Activated CD4-positive, alpha-beta T cell treated with anti-CD3 and anti-CD28 coated beads, Interleukin-10, Interleukin-2, amounts not matched to agents 100 ng/mL and 50 ng/mL, durations not matched to agents 16 hours and 8 hours (primary cell): ENCODE data around the gene CHST3.
A peak's percentile ranks its signal among the peaks of the same experiment; 100 is the strongest.
"Not testable (repeated sequence)": the region's sequence is repeated elsewhere in the genome, so short reads cannot be mapped to it uniquely, and the experiment has no call there.

ENCODE experiments used
- DNase-seq: peaks from one replicate; pipeline ENCODE4 v3.0.0-alpha.2; 2020

Gene CHST3

DNA sequence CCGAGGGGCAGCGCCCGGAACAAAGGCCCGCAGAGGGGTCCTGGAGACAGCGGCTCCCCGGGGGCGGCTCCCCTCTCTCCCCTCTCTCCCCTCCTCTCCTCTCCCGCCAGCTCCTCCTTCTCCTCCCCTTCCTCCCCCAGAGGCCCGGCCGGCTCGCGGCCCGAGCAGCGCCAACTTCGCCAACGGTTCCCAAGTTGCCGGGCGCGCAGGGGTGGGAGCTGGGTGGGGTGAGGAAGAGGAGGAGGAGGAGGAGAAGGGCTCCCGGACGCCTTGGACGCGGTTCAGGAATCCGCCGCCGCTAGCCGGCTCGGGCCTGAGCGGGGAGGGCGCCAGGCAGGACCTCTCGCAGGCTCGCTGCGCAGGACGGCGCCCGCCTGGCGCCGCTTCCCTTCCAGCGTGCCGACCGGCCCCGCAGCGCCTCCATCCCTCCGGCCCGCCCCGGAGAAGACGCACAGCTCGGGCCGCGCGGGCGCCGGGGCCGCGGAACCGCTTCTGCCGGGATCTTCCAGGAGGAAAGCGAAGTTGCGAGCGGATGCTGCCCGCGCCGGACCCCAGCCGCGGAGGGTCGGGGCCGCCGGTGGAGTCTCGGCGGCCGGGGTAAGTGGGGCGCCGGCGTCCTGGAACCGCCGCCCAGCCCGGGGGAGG, at the start of gene CHST3:
Gene CHST3 (plus strand): TSS at position 298 of the 645 bp plus-strand sequence. CDS start 41,448 bp downstream, outside the sequence.
- DNase-seq: no peak

- DNase-seq: no peak
Measured at GRCh38 chr10:71916827-71917226, 47.4 kb upstream of the CHST3 start.

DNA sequence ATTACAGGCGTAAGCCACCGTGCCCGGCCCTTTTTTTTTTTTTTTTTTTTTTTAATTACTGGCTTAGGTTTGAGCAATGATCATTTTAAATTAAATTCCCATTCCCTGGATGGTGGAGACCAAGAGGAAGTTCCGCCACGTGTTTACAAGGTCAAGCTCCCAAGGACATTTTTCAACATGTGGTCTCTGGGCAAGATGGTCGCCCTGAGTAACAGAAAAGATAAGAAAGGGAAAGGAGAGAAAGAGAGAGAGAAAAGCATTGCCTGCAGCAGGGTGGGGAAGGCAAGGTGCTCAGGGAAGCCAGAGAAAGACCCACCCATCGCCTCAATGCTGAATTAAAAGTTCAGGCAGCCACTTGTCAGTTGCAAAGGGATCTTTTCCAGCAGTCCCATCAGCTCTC, 45.2 kb upstream of the CHST3 start:
- no peak for DNase-seq

DNA sequence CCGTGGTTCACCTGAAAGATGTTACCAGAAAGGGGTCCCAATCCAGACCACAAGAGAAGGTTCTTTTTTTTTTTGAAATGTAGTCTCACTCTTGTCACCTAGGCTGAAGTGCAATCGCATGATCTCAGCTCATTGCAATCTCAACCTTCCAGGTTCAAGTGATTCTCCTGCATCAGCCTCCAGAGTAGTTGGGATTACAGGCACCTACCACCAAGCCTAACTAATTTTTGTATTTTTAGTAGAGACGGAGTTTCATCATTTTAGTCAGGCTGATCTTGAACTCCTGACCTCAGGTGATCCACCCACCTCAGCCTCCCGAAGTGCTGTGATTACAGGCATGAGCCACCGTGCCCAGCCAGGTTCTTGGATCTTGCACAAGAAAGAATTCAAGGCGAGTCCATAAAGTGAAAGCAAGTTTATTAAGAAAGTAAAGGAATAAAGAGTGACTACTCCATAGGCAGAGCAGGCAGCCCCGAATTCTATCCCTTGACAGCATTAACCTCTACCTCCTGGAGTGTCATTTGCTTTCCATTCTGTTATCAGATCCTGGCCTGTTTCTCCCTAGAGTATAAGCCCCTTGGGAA, 44.1 kb upstream of the CHST3 start:
- DNase-seq: not testable (repeated sequence)

- no peak for DNase-seq
Measured at GRCh38 chr10:71920540-71921323, 43.5 kb upstream of the CHST3 start.

- DNase-seq: no peak
Measured at GRCh38 chr10:71921324-71922027, 42.7 kb upstream of the CHST3 start.

- no peak for DNase-seq
Measured at GRCh38 chr10:71923138-71923692, 41.0 kb upstream of the CHST3 start.

- no peak for DNase-seq
Measured at GRCh38 chr10:71924771-71925170, 39.4 kb upstream of the CHST3 start.

- DNase-seq: no peak
Measured at GRCh38 chr10:71927159-71927558, 37.0 kb upstream of the CHST3 start.

DNA sequence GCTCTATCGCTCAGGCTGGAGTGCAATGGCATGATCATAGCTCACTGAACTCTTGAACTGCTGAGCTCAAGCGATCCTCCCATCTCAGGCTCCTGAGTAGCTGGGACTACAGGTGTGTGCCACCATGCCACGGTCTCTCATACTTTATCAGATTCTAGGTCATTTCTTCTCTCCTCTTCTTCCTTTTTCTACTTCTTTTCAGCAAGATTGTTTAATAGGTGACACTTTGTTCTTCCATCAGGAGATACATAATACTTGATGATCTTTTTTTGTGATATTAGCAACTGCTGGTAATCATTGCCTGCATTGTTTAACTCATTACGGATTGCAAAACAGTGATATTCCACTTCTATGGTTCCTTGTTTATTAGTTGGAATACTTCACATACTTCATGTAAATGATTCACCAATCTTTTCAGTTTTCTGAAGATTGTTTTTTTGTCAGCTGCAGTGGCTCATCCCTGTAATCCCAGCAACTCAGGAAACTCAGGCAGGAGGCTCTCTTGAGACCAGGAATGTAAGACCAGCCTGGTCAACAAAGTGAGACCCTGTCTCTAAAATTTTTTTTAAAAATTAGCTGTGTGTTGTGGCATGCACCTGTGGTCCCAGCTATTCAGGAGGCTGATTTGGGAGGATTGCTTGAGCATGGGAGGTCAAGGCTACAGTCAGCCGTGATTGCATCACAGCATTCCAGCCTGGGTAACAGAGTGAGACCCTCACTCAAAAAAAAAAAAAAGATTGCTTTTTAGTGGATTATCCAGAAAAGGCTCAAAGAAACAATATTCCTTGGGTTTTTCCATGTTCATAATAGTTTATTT, 36.2 kb upstream of the CHST3 start:
- no peak for DNase-seq

DNA sequence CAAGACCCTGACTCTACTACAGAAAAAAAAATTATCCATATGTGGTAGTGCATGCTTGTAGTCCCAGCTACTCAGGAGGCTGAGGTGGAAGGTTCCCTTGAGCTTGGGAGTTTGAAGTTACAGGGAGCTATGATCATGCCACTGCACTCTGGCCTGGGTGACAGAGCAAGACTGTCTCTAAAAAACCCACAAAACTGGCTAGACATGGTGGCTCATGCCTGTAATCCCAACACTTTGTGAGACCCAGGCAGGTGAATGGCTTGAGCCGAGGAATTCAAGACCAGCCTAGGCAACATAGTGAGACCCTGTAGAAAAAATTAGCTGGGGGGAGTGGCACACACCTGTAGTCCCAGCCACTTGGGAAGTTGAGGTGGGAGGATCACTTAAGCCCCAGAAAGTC, 32.9 kb upstream of the CHST3 start:
- no peak for DNase-seq

- DNase-seq: peak; percentile 28
Measured at GRCh38 chr10:71933651-71934050, 30.5 kb upstream of the CHST3 start.

DNA sequence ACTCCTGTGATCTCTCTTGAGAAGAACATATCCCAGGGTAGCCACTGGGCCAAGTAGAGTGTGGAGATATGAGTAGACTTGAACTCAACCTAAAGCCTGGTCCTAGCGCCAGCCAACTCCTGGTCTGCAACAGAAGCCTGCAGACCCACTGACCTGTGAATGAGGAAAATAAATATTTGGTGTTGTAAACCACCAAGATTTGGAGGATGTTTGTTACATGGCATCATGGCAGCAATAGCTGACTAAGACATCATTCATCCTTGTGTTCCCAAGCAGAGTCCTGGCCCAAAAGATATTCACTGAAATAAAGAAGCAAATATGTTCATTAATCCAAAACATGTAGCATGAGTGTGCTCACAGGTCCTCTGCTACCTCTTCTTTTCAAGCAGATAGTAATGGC, 26.0 kb upstream of the CHST3 start:
- no peak for DNase-seq

GRCh38 chr10:71939304-71939703, 24.9 kb upstream of the CHST3 start:
- no peak for DNase-seq

GRCh38 chr10:71939861-71940474, 24.2 kb upstream of the CHST3 start:
- peak; percentile 81 for DNase-seq

DNA sequence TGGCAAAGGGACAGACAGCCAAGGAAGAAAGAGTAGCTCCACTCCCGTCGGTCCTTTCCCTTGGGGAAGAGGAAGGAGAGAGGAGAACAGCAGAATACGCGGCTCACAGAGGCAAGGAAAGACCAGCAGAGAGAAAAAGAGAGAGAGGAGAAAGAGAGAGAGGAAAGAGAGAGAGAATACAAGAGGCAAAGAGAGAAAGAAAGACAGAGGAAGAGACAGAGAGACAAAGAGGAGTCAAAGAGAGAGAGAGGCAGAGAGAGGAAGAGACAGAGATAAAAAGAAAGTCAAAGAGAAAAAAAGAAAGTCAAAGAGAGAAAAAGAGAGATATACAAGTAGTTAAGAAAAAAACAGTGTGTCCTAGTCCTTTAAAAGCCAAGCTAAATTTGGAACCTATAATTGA, 23.4 kb upstream of the CHST3 start:
- DNase-seq: no peak

- no peak for DNase-seq
Measured at GRCh38 chr10:71941318-71941717, 22.9 kb upstream of the CHST3 start.

GRCh38 chr10:71945819-71946474, 18.2 kb upstream of the CHST3 start:
- DNase-seq: no peak

DNA sequence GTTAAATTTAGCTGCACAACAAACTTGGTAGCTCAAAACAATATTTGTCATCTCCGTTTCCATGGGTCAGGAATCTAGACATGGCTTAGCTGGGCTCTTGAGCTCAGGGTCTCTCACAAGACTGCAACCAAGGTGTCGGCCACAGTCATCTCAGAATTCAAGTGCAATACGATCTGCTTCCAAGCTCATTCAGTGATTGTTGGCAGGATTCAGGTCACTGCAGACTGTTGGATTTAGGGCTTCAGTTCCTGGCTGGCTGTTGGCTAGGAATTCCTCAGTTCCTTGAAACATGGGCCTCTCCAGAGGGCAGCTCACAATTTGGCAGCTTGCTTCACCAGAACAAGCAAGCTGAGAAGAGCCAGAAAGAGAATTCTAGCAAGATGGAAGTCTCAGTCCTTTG, 17.5 kb upstream of the CHST3 start:
- no peak for DNase-seq

GRCh38 chr10:71948496-71949067, 15.6 kb upstream of the CHST3 start:
- no peak for DNase-seq

DNA sequence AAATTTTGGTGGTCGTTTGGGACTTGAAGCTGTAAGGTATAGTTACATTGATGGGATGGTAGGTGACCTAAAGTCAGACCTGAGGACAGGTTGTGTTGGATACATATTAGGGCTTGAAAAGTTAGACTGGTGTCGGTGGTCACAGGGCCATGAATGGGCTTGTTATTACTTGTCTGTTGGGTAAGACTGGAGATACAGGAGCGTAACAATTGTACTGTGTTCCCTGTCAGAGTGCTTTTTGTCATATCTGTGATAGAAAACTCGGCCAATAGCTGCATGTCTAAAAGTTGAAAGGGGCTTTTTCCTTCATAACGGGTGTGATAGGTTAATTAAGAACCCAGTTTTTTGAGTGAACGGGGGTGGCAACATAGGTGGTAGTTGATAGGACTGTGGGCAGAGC, 13.5 kb upstream of the CHST3 start:
- DNase-seq: no peak
